Ovary (tissue), 3 donors: ENCODE results near the gene SF3A1.

Experiments used
- EP300 ChIP-seq: sonication (generic); formaldehyde crosslinking; IDR thresholded peaks from one replicate; pipeline ENCODE4 v1.6.1; 2017; ENCODE audit warnings: antibody characterized with exemption
- POLR2A ChIP-seq: fragments of 450-650 bp; IDR thresholded peaks from one replicate; pipeline ENCODE4 v1.6.1; 2017; ENCODE audit warnings: antibody characterized with exemption, mild to moderate bottlenecking, moderate library complexity
- TF ChIP-seq, protein P1 (sequence below), 3 donors: fragments of 450-650 bp in 2 of 3; fragments of 200-600 bp in 1 of 3; IDR thresholded peaks; one replicate each; pipeline versions ENCODE4 v1.5.1 to v1.8.0; 2016 to 2022; ENCODE audit warnings: antibody characterized with exemption in 3 of 3, mild to moderate bottlenecking in 1 of 3
- donor health status: DM: no; HTN: no; CAD: no.

GRCh38 chr22:30393885-30394284, 37.2 kb upstream of the SF3A1 start:
- TF ChIP-seq, protein P1, sequence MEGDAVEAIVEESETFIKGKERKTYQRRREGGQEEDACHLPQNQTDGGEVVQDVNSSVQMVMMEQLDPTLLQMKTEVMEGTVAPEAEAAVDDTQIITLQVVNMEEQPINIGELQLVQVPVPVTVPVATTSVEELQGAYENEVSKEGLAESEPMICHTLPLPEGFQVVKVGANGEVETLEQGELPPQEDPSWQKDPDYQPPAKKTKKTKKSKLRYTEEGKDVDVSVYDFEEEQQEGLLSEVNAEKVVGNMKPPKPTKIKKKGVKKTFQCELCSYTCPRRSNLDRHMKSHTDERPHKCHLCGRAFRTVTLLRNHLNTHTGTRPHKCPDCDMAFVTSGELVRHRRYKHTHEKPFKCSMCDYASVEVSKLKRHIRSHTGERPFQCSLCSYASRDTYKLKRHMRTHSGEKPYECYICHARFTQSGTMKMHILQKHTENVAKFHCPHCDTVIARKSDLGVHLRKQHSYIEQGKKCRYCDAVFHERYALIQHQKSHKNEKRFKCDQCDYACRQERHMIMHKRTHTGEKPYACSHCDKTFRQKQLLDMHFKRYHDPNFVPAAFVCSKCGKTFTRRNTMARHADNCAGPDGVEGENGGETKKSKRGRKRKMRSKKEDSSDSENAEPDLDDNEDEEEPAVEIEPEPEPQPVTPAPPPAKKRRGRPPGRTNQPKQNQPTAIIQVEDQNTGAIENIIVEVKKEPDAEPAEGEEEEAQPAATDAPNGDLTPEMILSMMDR (IDR thresholded peaks at IDR 0.05) = no peak
- TF ChIP-seq POLR2A (no peak), EP300 (no peak)
